Neural cell (in vitro differentiated cells): ENCODE measurements around the gene CNTNAP2. TPM values are rescaled to one million over a fixed set of nuclear protein-coding genes. Genes with fewer than 3 reads are reported as not detected.

Experiments used
- H2AFZ ChIP-seq: fragments of 200-600, 300-800 bp; sonication (generic), shearing (Covaris generic); 2 replicates; pipeline ENCODE4 v1.6.0; 2014; ENCODE audit warnings: low read depth, mild to moderate bottlenecking, antibody characterized with exemption, low read length, moderate library complexity
- H3F3A ChIP-seq: fragments of 200-600 bp; shearing (Covaris generic); 2 replicates; pipeline ENCODE4 v1.6.1; 2016; ENCODE audit warnings: mild to moderate bottlenecking, moderate library complexity, mixed read lengths, antibody characterized with exemption, low read length; ENCODE audit not compliant: insufficient read depth, poor library complexity, severe bottlenecking
- H3K27ac ChIP-seq: fragments of 200-600, 300-800 bp; sonication (generic), shearing (Covaris generic); 2 replicates; pipeline ENCODE4 v1.5.1; 2014; ENCODE audit warnings: mild to moderate bottlenecking, low read length, moderate library complexity
- H3K27me3 ChIP-seq: fragments of 300-800, 200-600 bp; sonication (generic), shearing (Covaris generic); 2 replicates; pipeline ENCODE4 v1.6.0; 2014; ENCODE audit warnings: mild to moderate bottlenecking, low read depth, low read length, moderate library complexity; ENCODE audit not compliant: insufficient read depth
- H3K36me3 ChIP-seq: fragments of 300-800, 200-600 bp; sonication (generic), shearing (Covaris generic); 2 replicates; pipeline ENCODE4 v1.5.1; 2014; ENCODE audit warnings: mild to moderate bottlenecking, antibody characterized with exemption, low read length, moderate library complexity; ENCODE audit not compliant: insufficient read depth
- H3K4me2 ChIP-seq: fragments of 300-800, 200-600 bp; sonication (generic), shearing (Covaris generic); 2 replicates; pipeline ENCODE4 v1.6.0; 2014; ENCODE audit warnings: mild to moderate bottlenecking, low read length
- H3K4me3 ChIP-seq: fragments of 300-800, 200-600 bp; sonication (generic), shearing (Covaris generic); 2 replicates; pipeline ENCODE4 v1.5.1; 2014; ENCODE audit warnings: mild to moderate bottlenecking, low read length, moderate library complexity
- H3K79me2 ChIP-seq: fragments of 200-600 bp; shearing (Covaris generic); replicated peaks from 2 replicates; pipeline ENCODE4 v1.6.0; 2014; ENCODE audit warnings: mild to moderate bottlenecking, low read length, moderate library complexity; ENCODE audit not compliant: insufficient read depth
- H3K9ac ChIP-seq: fragments of 300-800, 200-600 bp; sonication (generic), shearing (Covaris generic); 2 replicates; pipeline ENCODE4 v1.6.1; 2016; ENCODE audit warnings: mild to moderate bottlenecking, low read length, mixed read lengths
- H3K9me2 ChIP-seq: fragments of 200-600 bp; shearing (Covaris generic); 2 replicates; pipeline ENCODE4 v1.6.1; 2016; ENCODE audit warnings: mild to moderate bottlenecking, low read length, mixed read lengths; ENCODE audit not compliant: insufficient read depth
- H3K9me3 ChIP-seq: fragments of 200-600, 300-800 bp; sonication (generic), shearing (Covaris generic); 2 replicates; pipeline ENCODE4 v1.6.1; 2016; ENCODE audit warnings: mild to moderate bottlenecking, mixed run types, low read length, moderate library complexity, mixed read lengths
- H4K20me1 ChIP-seq: fragments of 200-600 bp; shearing (Covaris generic); 2 replicates; pipeline ENCODE4 v1.6.1; 2016; ENCODE audit warnings: mild to moderate bottlenecking, mixed run types; ENCODE audit not compliant: insufficient read depth
- EP300 ChIP-seq: fragments of 450-650 bp; conservative IDR thresholded peaks from 2 replicates; pipeline ENCODE4 v1.6.1; 2014; ENCODE audit warnings: antibody characterized with exemption, mild to moderate bottlenecking, moderate library complexity; ENCODE audit not compliant: poor library complexity, severe bottlenecking
- EZH2 ChIP-seq: fragments of 200-600, 300-800 bp; shearing (Covaris generic), sonication (generic); IDR thresholded peaks from 2 replicates; pipeline ENCODE4 v1.6.1; 2014; ENCODE audit warnings: antibody characterized with exemption, low read length, borderline replicate concordance, mild to moderate bottlenecking; ENCODE audit not compliant: insufficient read depth, poor library complexity, severe bottlenecking
- MXI1 ChIP-seq: fragments of 450-650 bp; conservative IDR thresholded peaks from 2 replicates; pipeline ENCODE4 v1.6.1; 2014; ENCODE audit warnings: antibody characterized with exemption, mild to moderate bottlenecking; ENCODE audit not compliant: poor library complexity, severe bottlenecking
- POLR2AphosphoS5 ChIP-seq: IDR thresholded peaks from 2 replicates; pipeline ENCODE4 v1.6.1; 2012
- RAD21 ChIP-seq: fragments of 450-650 bp; conservative IDR thresholded peaks from 2 replicates; pipeline ENCODE4 v1.6.1; 2014; ENCODE audit warnings: antibody characterized with exemption, mild to moderate bottlenecking, moderate library complexity
- REST ChIP-seq: IDR thresholded peaks from 2 replicates; pipeline ENCODE4 v1.6.1; 2012; ENCODE audit warnings: borderline replicate concordance
- SMC3 ChIP-seq: fragments of 450-650 bp; conservative IDR thresholded peaks from 2 replicates; pipeline ENCODE4 v1.6.1; 2014; ENCODE audit warnings: antibody characterized with exemption, mild to moderate bottlenecking, moderate library complexity; ENCODE audit not compliant: poor library complexity
- TAF1 ChIP-seq: IDR thresholded peaks from 2 replicates; pipeline ENCODE4 v1.6.1; 2012; ENCODE audit warnings: low read depth
- polyA plus RNA-seq: library from polyadenylated mRNA; depleted of rRNA; stranded (reverse); fragments of >200 nt; gene quantifications from 2 replicates; pipeline ENCODE4 v1.2.3, GENCODE V29; 2014
- TF ChIP-seq, protein P1 (sequence below): fragments of 450-650 bp; IDR thresholded peaks from 2 replicates; pipeline ENCODE4 v1.5.1; 2014; ENCODE audit warnings: antibody characterized with exemption, mild to moderate bottlenecking, moderate library complexity; ENCODE audit not compliant: poor library complexity, severe bottlenecking

The CNTNAP2 gene
- polyA plus RNA-seq, 1 donor from 2014 or later, result 276 TPM

DNA sequence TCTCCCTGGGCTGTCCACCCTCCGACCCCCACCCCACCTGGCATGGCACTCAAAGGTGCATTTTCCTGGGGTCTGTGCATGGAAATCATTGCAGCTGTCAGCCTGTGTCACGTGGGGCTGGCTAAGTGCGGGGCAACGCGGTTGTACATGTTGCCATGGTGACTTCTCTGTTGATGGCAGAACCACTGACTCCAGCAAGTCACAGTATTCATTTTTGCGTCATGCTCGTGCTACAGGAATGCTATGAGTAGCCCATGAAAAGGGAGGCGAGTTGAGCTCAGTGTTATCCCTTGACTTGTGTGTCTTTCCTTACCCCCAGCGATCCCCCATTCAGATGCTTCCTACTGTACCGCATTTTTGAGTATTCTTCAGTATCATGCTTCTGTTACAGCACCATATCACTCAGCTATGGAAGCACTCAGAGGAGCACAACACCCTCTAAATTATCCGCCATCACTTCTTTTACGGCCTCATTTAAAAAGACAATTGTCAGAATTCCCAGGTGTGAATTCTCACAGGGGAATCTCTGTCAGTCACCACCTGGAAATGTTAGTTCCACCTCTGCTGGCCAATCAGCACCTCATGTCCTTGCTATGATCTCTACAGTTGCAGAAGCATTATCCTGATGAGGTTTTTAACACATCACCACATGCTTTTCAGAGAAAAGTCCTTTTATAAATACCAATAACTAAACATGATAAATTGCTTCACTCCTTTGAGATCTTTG, 2279.6 kb downstream of the CNTNAP2 start:
- peak overlapping the region; percentile 74 for H3K4me2 ChIP-seq
- no peak overlapping the region for H2AFZ ChIP-seq
- peaks cover 21% of the 10 kb centered on the region for H3F3A ChIP-seq
- no peaks in the 10 kb centered on the region for H3K36me3 ChIP-seq
- peak overlapping the region; percentile 97 for H3K27ac ChIP-seq
- H3K27me3 ChIP-seq, result no peaks in the 10 kb centered on the region
- peak overlapping the region; percentile 70 for H3K9ac ChIP-seq
- peak; percentile 69 for TF ChIP-seq POLR2AphosphoS5
- peak; percentile 94 for TF ChIP-seq REST
- TF ChIP-seq EZH2, result no peak
- peak; percentile 30 for TF ChIP-seq SMC3
- TF ChIP-seq EP300, result peak; percentile 91
- TF ChIP-seq, protein P1, sequence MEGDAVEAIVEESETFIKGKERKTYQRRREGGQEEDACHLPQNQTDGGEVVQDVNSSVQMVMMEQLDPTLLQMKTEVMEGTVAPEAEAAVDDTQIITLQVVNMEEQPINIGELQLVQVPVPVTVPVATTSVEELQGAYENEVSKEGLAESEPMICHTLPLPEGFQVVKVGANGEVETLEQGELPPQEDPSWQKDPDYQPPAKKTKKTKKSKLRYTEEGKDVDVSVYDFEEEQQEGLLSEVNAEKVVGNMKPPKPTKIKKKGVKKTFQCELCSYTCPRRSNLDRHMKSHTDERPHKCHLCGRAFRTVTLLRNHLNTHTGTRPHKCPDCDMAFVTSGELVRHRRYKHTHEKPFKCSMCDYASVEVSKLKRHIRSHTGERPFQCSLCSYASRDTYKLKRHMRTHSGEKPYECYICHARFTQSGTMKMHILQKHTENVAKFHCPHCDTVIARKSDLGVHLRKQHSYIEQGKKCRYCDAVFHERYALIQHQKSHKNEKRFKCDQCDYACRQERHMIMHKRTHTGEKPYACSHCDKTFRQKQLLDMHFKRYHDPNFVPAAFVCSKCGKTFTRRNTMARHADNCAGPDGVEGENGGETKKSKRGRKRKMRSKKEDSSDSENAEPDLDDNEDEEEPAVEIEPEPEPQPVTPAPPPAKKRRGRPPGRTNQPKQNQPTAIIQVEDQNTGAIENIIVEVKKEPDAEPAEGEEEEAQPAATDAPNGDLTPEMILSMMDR, result no peak
- peak; percentile 38 for TF ChIP-seq RAD21
- TF ChIP-seq MXI1, result peak; percentile 67
- TF ChIP-seq TAF1, result no peak
- no peaks in the 10 kb centered on the region for H3K9me3 ChIP-seq
- H3K9me2 ChIP-seq, result no peaks in the 10 kb centered on the region
- peak overlapping the region; percentile 52 for H3K4me3 ChIP-seq
- H4K20me1 ChIP-seq, result no peaks in the 10 kb centered on the region
- H3K79me2 ChIP-seq, result peaks cover 57% of the 10 kb centered on the region

DNA sequence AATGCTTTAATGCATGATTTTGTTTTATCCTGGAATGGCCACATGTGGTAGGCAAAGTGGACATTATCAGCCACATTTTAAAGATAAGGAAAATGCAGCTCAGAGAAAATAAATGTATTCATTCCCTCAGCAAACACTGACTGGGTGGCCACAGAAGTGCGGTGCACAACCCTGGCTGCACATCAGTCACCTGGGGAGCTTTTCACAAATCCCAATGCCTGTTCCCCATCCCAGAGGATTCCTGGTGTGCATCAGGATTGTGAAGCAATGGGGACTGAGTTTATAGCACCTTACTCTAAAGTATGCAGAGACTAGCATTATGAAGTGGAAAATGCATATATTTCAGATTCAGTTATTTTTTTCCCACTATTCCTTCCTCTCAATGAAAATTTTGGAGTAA, 2280.5 kb downstream of the CNTNAP2 start:
- Histone ChIP-seq H3K9me3 (no peaks in the 10 kb centered on the region), H3K79me2 (peaks cover 56% of the 10 kb centered on the region), H3K9ac (peak overlapping the region; percentile 70), H3K4me2 (peak overlapping the region; percentile 74), H3K27me3 (no peaks in the 10 kb centered on the region), H3K36me3 (no peaks in the 10 kb centered on the region), H3K27ac (peak overlapping the region; percentile 97), H3K9me2 (no peaks in the 10 kb centered on the region), H2AFZ (no peak overlapping the region), H3K4me3 (peak overlapping the region; percentile 52), H4K20me1 (no peaks in the 10 kb centered on the region), H3F3A (peaks cover 21% of the 10 kb centered on the region)
- no peak for TF ChIP-seq EP300
- TF ChIP-seq REST, result no peak
- TF ChIP-seq, protein P1, result no peak
- TF ChIP-seq SMC3, result no peak
- no peak for TF ChIP-seq TAF1
- no peak for TF ChIP-seq MXI1
- TF ChIP-seq RAD21, result no peak
- TF ChIP-seq EZH2, result no peak
- no peak for TF ChIP-seq POLR2AphosphoS5
